Keratinocyte (primary cell): ENCODE data around the gene PRKCE. TPM values are rescaled to one million over a fixed set of nuclear protein-coding genes. Genes with fewer than 3 reads are reported as not detected.

ENCODE experiments used
- DNase-seq: peaks from one replicate; pipeline ENCODE4 v3.0.0-alpha.2; 2011; ENCODE audit warnings: low read depth, missing footprints, low spot score
- FAIRE-seq: peaks from 2 replicates; lab custom pipeline; 2011; peaks lifted over from hg19 to GRCh38; lab: Jason Lieb, UNC
- H2AFZ ChIP-seq: 2 replicates; pipeline ENCODE4 v1.6.0; 2012; ENCODE audit warnings: low read length, control low read depth, inconsistent platforms; ENCODE audit not compliant: control insufficient read depth
- H3K27ac ChIP-seq: 2 replicates; pipeline ENCODE4 v1.5.1; 2011; ENCODE audit warnings: low read length; ENCODE audit not compliant: control insufficient read depth, insufficient read depth
- H3K27me3 ChIP-seq: 3 replicates; pipeline ENCODE4 v1.6.0; 2011; ENCODE audit warnings: low read length; ENCODE audit not compliant: control insufficient read depth, insufficient read depth; ENCODE audit errors: extremely low read depth
- H3K36me3 ChIP-seq, 2 experiments: 2 replicates in 1 of 2; 3 replicates in 1 of 2; pipeline ENCODE4 v1.5.1; 2011; ENCODE audit warnings: low read length in 2 of 2, mild to moderate bottlenecking in 1 of 2; ENCODE audit not compliant: control insufficient read depth in 2 of 2, insufficient read depth in 2 of 2; ENCODE audit errors: extremely low read depth in 1 of 2
- H3K4me1 ChIP-seq: 3 replicates; pipeline ENCODE4 v1.5.1; 2011; ENCODE audit warnings: low read length; ENCODE audit not compliant: control insufficient read depth, insufficient read depth; ENCODE audit errors: extremely low read depth
- H3K4me2 ChIP-seq: 3 replicates; pipeline ENCODE4 v1.6.0; 2011; ENCODE audit warnings: low read depth, low read length; ENCODE audit not compliant: control insufficient read depth, insufficient read depth; ENCODE audit errors: extremely low read depth
- H3K4me3 ChIP-seq, 3 experiments: fragments of 200-600 bp in 1 of 3; sonication (generic) in 1 of 3; 2 replicates in 2 of 3; 3 replicates in 1 of 3; pipeline ENCODE4 v1.5.1; 2011 to 2016; ENCODE audit warnings: low read length in 3 of 3, mild to moderate bottlenecking in 3 of 3, control low read depth in 2 of 3, inconsistent platforms in 1 of 3, low read depth in 1 of 3, mixed read lengths in 1 of 3, mixed run types in 1 of 3, moderate library complexity in 1 of 3; ENCODE audit not compliant: control insufficient read depth in 2 of 3, insufficient read depth in 2 of 3; ENCODE audit errors: extremely low read depth in 1 of 3
- H3K79me2 ChIP-seq: 2 replicates; pipeline ENCODE4 v1.6.0; 2012; ENCODE audit warnings: low read length; ENCODE audit not compliant: control insufficient read depth, insufficient read depth
- H3K9ac ChIP-seq: 3 replicates; pipeline ENCODE4 v1.6.0; 2011; ENCODE audit warnings: low read length; ENCODE audit not compliant: control insufficient read depth, insufficient read depth; ENCODE audit errors: extremely low read depth
- H3K9me1 ChIP-seq: 3 replicates; pipeline ENCODE4 v1.6.0; 2011; ENCODE audit warnings: low read length; ENCODE audit not compliant: control insufficient read depth, insufficient read depth; ENCODE audit errors: extremely low read depth
- H3K9me3 ChIP-seq: 2 replicates; pipeline ENCODE4 v1.5.1; 2012; ENCODE audit warnings: low read depth, low read length; ENCODE audit not compliant: control insufficient read depth
- H4K20me1 ChIP-seq: 3 replicates; pipeline ENCODE4 v1.6.0; 2011; ENCODE audit warnings: low read length; ENCODE audit not compliant: control insufficient read depth, insufficient read depth; ENCODE audit errors: extremely low read depth
- CTCF ChIP-seq, 3 experiments: IDR thresholded peaks in 1 of 3; conservative IDR thresholded peaks in 1 of 3; optimal IDR thresholded peaks in 1 of 3; 2 replicates in 2 of 3; 3 replicates in 1 of 3; pipeline versions ENCODE3 to v1.5.1; 2011; ENCODE audit warnings: low read length in 3 of 3, mild to moderate bottlenecking in 3 of 3, moderate library complexity in 2 of 3, control low read depth in 1 of 3, inconsistent platforms in 1 of 3; ENCODE audit not compliant: insufficient read depth in 2 of 3; ENCODE audit errors: extremely low read depth in 1 of 3
- EZH2 ChIP-seq: IDR thresholded peaks from one replicate; pipeline ENCODE4 v1.6.1; 2012; ENCODE audit warnings: inconsistent platforms, mild to moderate bottlenecking, low read length, moderate library complexity
- dilution Hi-C: fragments of 300-500 bp; cut with MboI; formaldehyde crosslinking; loops from one replicate; pipeline ENCODE4 v1.7.0; 2020; ENCODE audit warnings: low sequenced_read_pairs; ENCODE audit not compliant: extremely low pct_ligation_motif_present
- polyA plus RNA-seq, 5 experiments: library from polyadenylated mRNA; depleted of rRNA in 3 of 5; stranded (reverse) in 3 of 5; stranded (forward) in 1 of 5; unstranded in 1 of 5; fragments of >200 nt; gene quantifications; 1 replicate in 1 of 5; 2 replicates in 3 of 5; 3 replicates in 1 of 5; pipeline versions ENCODE4 v1.2.1 to v1.2.3, GENCODE V29; 2011 to 2012; ENCODE audit warnings: missing spikeins in 2 of 5, low read depth in 1 of 5, low replicate concordance in 1 of 5

Gene PRKCE
- polyA plus RNA-seq, 1 donor (not counting 4 experiments of a cell fraction or from before 2014, with no cell fraction given) = 2.0 TPM

DNA sequence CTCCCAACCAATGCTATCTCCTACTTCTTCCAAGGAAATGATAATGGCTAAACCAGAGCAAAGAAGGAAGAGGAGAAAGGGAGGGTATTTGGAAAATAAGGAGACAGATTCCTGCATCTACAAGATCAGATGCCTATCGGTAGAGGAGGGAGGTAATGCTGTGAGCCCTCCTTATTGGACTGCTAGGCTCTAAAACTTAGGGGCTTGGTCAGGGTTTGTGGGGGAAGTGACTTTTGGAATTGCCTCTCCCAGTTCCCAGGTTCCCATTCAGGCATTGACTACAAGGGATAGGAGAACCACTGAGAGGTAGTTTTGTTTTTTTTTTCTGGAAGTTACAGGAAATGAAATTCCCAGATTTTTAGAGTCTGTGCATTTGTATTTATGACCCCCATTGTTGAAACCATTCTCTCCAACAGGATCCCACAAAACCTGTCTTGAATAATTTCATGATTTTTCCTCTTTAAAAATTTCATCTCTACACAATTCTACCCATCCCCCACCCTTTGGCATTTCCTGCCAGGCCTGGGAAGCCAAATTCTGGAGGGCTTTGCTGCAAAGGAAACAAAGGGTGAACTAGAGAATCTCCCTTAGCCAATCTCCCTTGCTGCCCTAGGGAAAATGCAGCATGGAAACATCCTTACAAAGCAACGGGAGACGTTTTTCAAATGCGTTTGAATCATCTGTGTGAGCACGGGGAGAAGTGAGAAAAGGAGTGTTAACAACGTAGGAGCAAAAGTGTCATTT is 363.6 kb downstream of the PRKCE start:
- Histone ChIP-seq H3K9ac (no peak overlapping the region), H3K27ac (no peak overlapping the region), H4K20me1 (no peaks in the 10 kb centered on the region), H3K36me3 (peaks cover 0 to 2% of the 10 kb centered on the region in 2 experiments), H2AFZ (no peak overlapping the region), H3K9me1 (no peaks in the 10 kb centered on the region), H3K27me3 (no peaks in the 10 kb centered on the region), H3K9me3 (no peaks in the 10 kb centered on the region), H3K79me2 (no peaks in the 10 kb centered on the region), H3K4me3 (no peak overlapping the region), H3K4me1 (peaks cover 9% of the 10 kb centered on the region), H3K4me2 (no peak overlapping the region)
- dilution Hi-C loops = no loop called here
- no peak for FAIRE-seq
- no peak for TF ChIP-seq EZH2
- no peak for TF ChIP-seq CTCF (optimal IDR thresholded peaks at IDR 0.05 in 1 of 3, IDR thresholded peaks at IDR 0.05 in 1 of 3, conservative IDR thresholded peaks at IDR 0.05 in 1 of 3; ENCODE audit: extremely low read depth in 1 of 3, insufficient read depth in 2 of 3, low read length in 3 of 3)
- DNase-seq = no peak

- DNase-seq = no peak
- no peaks in the 10 kb centered on the region for H3K27me3 ChIP-seq
- no peaks in the 10 kb centered on the region for H3K79me2 ChIP-seq
- no peaks in the 10 kb centered on the region for H3K9me1 ChIP-seq
- H3K4me1 ChIP-seq = peaks cover 9% of the 10 kb centered on the region
- no peak overlapping the region for H3K4me3 ChIP-seq
- H3K36me3 ChIP-seq = peaks cover 0 to 2% of the 10 kb centered on the region in 2 experiments
- no peak overlapping the region for H3K27ac ChIP-seq
- H3K9ac ChIP-seq = no peak overlapping the region
- no peak overlapping the region for H3K4me2 ChIP-seq
- H4K20me1 ChIP-seq = no peaks in the 10 kb centered on the region
- H3K9me3 ChIP-seq = no peaks in the 10 kb centered on the region
- TF ChIP-seq CTCF (optimal IDR thresholded peaks at IDR 0.05 in 1 of 3, IDR thresholded peaks at IDR 0.05 in 1 of 3, conservative IDR thresholded peaks at IDR 0.05 in 1 of 3; ENCODE audit: extremely low read depth in 1 of 3, insufficient read depth in 2 of 3, low read length in 3 of 3) (no peak), EZH2 (no peak)
- H2AFZ ChIP-seq = no peak overlapping the region
- dilution Hi-C loops = no loop called here
- FAIRE-seq = no peak
Observed at GRCh38 chr2:46015671-46016070, 364.2 kb downstream of the PRKCE start.
